ENCODE results near the gene NUDT17.
A peak's percentile ranks its signal among the peaks of the same experiment; 100 is the strongest.

NUDT17 gene

GRCh38 chr1:145891587-145892485, 46.4 kb downstream of the NUDT17 start:
- DNase-seq (peak; percentile 70), ATAC-seq (ENCODE audit: insufficient read depth, low read depth) (peak; percentile 92)
- no peaks in the 10 kb centered on the region for H3K36me3 ChIP-seq (ENCODE audit: insufficient read depth, low read length)
- no peak overlapping the region for H3K4me3 ChIP-seq (ENCODE audit: low read depth in 1 of 2, low read length in 2 of 2)
- H3K27ac ChIP-seq (ENCODE audit: low read length): no peak overlapping the region
- peak overlapping the region; percentile 44; the same call in 1 of the 2 replicates for H2AFZ ChIP-seq (ENCODE audit: low read depth, low read length)
- peak; percentile 83 for TF ChIP-seq CTCF (IDR thresholded peaks at IDR 0.05; ENCODE audit: borderline replicate concordance, extremely low read depth, low read length, poor library complexity, severe bottlenecking)
- TF ChIP-seq EZH2 (IDR thresholded peaks at IDR 0.05; ENCODE audit: borderline replicate concordance, low read depth, low read length, severe bottlenecking): no peak
- H3K79me2 ChIP-seq (ENCODE audit: insufficient read depth, low read length): no peaks in the 10 kb centered on the region
- peaks cover 8% of the 10 kb centered on the region for H3K27me3 ChIP-seq (ENCODE audit: insufficient read depth, low read length, poor library complexity)
- H4K20me1 ChIP-seq (ENCODE audit: insufficient read depth, low read length): no peaks in the 10 kb centered on the region
- H3K4me1 ChIP-seq (ENCODE audit: insufficient read depth, low read length): no peaks in the 10 kb centered on the region
- H3K4me2 ChIP-seq (ENCODE audit: insufficient read depth, low read length): no peak overlapping the region
- no peak overlapping the region for H3K9ac ChIP-seq (ENCODE audit: low read depth, low read length)
- H3K9me3 ChIP-seq (ENCODE audit: insufficient read depth, low read length, severe bottlenecking): no peaks in the 10 kb centered on the region

GRCh38 chr1:145892486-145893087, 47.2 kb downstream of the NUDT17 start:
- no peak for ATAC-seq (ENCODE audit: insufficient read depth, low read depth)
- Histone ChIP-seq H3K9ac (ENCODE audit: low read depth, low read length) (no peak overlapping the region), H3K79me2 (ENCODE audit: insufficient read depth, low read length) (no peaks in the 10 kb centered on the region), H3K27ac (ENCODE audit: low read length) (no peak overlapping the region), H3K9me3 (ENCODE audit: insufficient read depth, low read length, severe bottlenecking) (no peaks in the 10 kb centered on the region), H2AFZ (ENCODE audit: low read depth, low read length) (no peak overlapping the region), H3K27me3 (ENCODE audit: insufficient read depth, low read length, poor library complexity) (peaks cover 8% of the 10 kb centered on the region), H3K4me2 (ENCODE audit: insufficient read depth, low read length) (no peak overlapping the region), H3K36me3 (ENCODE audit: insufficient read depth, low read length) (no peaks in the 10 kb centered on the region), H3K4me1 (ENCODE audit: insufficient read depth, low read length) (no peaks in the 10 kb centered on the region), H3K4me3 (ENCODE audit: low read depth in 1 of 2, low read length in 2 of 2) (no peak overlapping the region), H4K20me1 (ENCODE audit: insufficient read depth, low read length) (no peaks in the 10 kb centered on the region)
- no peak for DNase-seq
- TF ChIP-seq CTCF (IDR thresholded peaks at IDR 0.05; ENCODE audit: borderline replicate concordance, extremely low read depth, low read length, poor library complexity, severe bottlenecking) (no peak), EZH2 (IDR thresholded peaks at IDR 0.05; ENCODE audit: borderline replicate concordance, low read depth, low read length, severe bottlenecking) (no peak)

GRCh38 chr1:145893306-145894055, 48.1 kb downstream of the NUDT17 start:
- no peaks in the 10 kb centered on the region for H3K9me3 ChIP-seq (ENCODE audit: insufficient read depth, low read length, severe bottlenecking)
- ATAC-seq (ENCODE audit: insufficient read depth, low read depth): no peak
- H4K20me1 ChIP-seq (ENCODE audit: insufficient read depth, low read length): no peaks in the 10 kb centered on the region
- no peaks in the 10 kb centered on the region for H3K79me2 ChIP-seq (ENCODE audit: insufficient read depth, low read length)
- no peak for TF ChIP-seq EZH2 (IDR thresholded peaks at IDR 0.05; ENCODE audit: borderline replicate concordance, low read depth, low read length, severe bottlenecking)
- TF ChIP-seq CTCF (IDR thresholded peaks at IDR 0.05; ENCODE audit: borderline replicate concordance, extremely low read depth, low read length, poor library complexity, severe bottlenecking): no peak
- no peak overlapping the region for H2AFZ ChIP-seq (ENCODE audit: low read depth, low read length)
- no peak overlapping the region for H3K4me2 ChIP-seq (ENCODE audit: insufficient read depth, low read length)
- no peak for DNase-seq
- H3K4me1 ChIP-seq (ENCODE audit: insufficient read depth, low read length): no peaks in the 10 kb centered on the region
- H3K36me3 ChIP-seq (ENCODE audit: insufficient read depth, low read length): no peaks in the 10 kb centered on the region
- no peak overlapping the region for H3K4me3 ChIP-seq (ENCODE audit: low read depth in 1 of 2, low read length in 2 of 2)
- no peak overlapping the region for H3K27ac ChIP-seq (ENCODE audit: low read length)
- no peak overlapping the region for H3K9ac ChIP-seq (ENCODE audit: low read depth, low read length)
- peaks cover 8% of the 10 kb centered on the region for H3K27me3 ChIP-seq (ENCODE audit: insufficient read depth, low read length, poor library complexity)

Measured in DND-41 (cell line).